HL-60 (cell line): ENCODE results near the gene ADCY5.

Source experiments
- DNase-seq, 2 experiments: peaks; one replicate each; pipeline ENCODE4 v3.0.0-alpha.2; 2010 to 2020; ENCODE audit warnings: low read depth in 1 of 2, low spot score in 1 of 2
- H3K27ac ChIP-seq: fragments of 250-450 bp; sonication (Bioruptor Pico); replicated peaks from 2 replicates; pipeline ENCODE4 v1.5.1; 2020; ENCODE audit warnings: mild to moderate bottlenecking, moderate library complexity
- H3K27me3 ChIP-seq: fragments of 250-450 bp; sonication (Bioruptor Pico); 2 replicates; pipeline ENCODE4 v1.5.1; 2021; ENCODE audit warnings: mild to moderate bottlenecking, moderate library complexity; ENCODE audit not compliant: insufficient read depth, poor library complexity, severe bottlenecking
- H3K4me3 ChIP-seq: replicated peaks from 2 replicates; pipeline ENCODE4 v1.5.1; 2011; ENCODE audit warnings: mild to moderate bottlenecking, control low read depth, low read length; ENCODE audit not compliant: insufficient read depth
- GABPA ChIP-seq: IDR thresholded peaks from 2 replicates; pipeline ENCODE4 v1.6.1; 2012; ENCODE audit warnings: low read depth
- POLR2AphosphoS5 ChIP-seq: IDR thresholded peaks from 2 replicates; pipeline ENCODE4 v1.6.1; 2012; ENCODE audit warnings: low read depth
- SPI1 ChIP-seq: IDR thresholded peaks from 2 replicates; pipeline ENCODE4 v1.6.1; 2012; ENCODE audit warnings: low read depth, mild to moderate bottlenecking, borderline replicate concordance
- TF ChIP-seq, protein P1 (sequence below): IDR thresholded peaks from one replicate; pipeline ENCODE4 v1.5.1; 2011; ENCODE audit warnings: low read length, control low read depth, inconsistent platforms; ENCODE audit not compliant: insufficient read depth
- TF ChIP-seq, protein P2 (sequence below): IDR thresholded peaks from 2 replicates; pipeline ENCODE4 v1.6.1; 2012; ENCODE audit warnings: low read depth; ENCODE audit not compliant: insufficient replicate concordance

ADCY5 gene

GRCh38 chr3:123315271-123315595, 133.7 kb downstream of the ADCY5 start:
- no peak overlapping the region for H3K27ac ChIP-seq
- H3K27me3 ChIP-seq = peaks cover 2% of the 10 kb centered on the region
- TF ChIP-seq POLR2AphosphoS5 (no peak), SPI1 (no peak), GABPA (no peak)
- TF ChIP-seq, protein P1, sequence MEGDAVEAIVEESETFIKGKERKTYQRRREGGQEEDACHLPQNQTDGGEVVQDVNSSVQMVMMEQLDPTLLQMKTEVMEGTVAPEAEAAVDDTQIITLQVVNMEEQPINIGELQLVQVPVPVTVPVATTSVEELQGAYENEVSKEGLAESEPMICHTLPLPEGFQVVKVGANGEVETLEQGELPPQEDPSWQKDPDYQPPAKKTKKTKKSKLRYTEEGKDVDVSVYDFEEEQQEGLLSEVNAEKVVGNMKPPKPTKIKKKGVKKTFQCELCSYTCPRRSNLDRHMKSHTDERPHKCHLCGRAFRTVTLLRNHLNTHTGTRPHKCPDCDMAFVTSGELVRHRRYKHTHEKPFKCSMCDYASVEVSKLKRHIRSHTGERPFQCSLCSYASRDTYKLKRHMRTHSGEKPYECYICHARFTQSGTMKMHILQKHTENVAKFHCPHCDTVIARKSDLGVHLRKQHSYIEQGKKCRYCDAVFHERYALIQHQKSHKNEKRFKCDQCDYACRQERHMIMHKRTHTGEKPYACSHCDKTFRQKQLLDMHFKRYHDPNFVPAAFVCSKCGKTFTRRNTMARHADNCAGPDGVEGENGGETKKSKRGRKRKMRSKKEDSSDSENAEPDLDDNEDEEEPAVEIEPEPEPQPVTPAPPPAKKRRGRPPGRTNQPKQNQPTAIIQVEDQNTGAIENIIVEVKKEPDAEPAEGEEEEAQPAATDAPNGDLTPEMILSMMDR = no peak
- TF ChIP-seq, protein P2, sequence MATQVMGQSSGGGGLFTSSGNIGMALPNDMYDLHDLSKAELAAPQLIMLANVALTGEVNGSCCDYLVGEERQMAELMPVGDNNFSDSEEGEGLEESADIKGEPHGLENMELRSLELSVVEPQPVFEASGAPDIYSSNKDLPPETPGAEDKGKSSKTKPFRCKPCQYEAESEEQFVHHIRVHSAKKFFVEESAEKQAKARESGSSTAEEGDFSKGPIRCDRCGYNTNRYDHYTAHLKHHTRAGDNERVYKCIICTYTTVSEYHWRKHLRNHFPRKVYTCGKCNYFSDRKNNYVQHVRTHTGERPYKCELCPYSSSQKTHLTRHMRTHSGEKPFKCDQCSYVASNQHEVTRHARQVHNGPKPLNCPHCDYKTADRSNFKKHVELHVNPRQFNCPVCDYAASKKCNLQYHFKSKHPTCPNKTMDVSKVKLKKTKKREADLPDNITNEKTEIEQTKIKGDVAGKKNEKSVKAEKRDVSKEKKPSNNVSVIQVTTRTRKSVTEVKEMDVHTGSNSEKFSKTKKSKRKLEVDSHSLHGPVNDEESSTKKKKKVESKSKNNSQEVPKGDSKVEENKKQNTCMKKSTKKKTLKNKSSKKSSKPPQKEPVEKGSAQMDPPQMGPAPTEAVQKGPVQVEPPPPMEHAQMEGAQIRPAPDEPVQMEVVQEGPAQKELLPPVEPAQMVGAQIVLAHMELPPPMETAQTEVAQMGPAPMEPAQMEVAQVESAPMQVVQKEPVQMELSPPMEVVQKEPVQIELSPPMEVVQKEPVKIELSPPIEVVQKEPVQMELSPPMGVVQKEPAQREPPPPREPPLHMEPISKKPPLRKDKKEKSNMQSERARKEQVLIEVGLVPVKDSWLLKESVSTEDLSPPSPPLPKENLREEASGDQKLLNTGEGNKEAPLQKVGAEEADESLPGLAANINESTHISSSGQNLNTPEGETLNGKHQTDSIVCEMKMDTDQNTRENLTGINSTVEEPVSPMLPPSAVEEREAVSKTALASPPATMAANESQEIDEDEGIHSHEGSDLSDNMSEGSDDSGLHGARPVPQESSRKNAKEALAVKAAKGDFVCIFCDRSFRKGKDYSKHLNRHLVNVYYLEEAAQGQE = no peak
- no peak overlapping the region for H3K4me3 ChIP-seq
- DNase-seq = no peak

GRCh38 chr3:123314359-123315270, 134.3 kb downstream of the ADCY5 start:
- no peak overlapping the region for H3K4me3 ChIP-seq
- peaks cover 2% of the 10 kb centered on the region for H3K27me3 ChIP-seq
- no peak for DNase-seq
- H3K27ac ChIP-seq = no peak overlapping the region
- TF ChIP-seq SPI1 (no peak), POLR2AphosphoS5 (no peak), GABPA (no peak)
- TF ChIP-seq, protein P1 = no peak
- TF ChIP-seq, protein P2 = no peak

DNA sequence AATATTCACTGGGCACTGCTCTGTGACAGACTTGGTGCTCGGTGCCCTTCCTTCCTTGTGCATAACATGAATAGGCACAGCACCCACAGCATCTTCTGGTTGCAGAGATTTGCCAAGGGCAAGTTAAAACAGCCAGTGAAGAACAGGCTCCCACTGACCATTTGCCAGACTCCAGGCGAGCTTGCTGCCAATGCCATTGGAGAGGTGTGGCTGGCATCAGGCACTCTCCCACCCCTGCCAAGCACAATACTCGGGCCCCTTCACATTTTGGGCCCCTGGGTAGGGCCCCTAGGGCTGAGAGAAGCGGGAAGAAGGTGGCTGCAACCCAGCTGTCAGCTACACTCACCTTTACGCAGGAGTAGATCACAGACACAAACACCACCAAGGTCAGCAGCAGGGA, 135.0 kb downstream of the ADCY5 start:
- TF ChIP-seq GABPA = no peak
- TF ChIP-seq, protein P2 = no peak
- TF ChIP-seq SPI1 = no peak
- no peak for DNase-seq
- Histone ChIP-seq H3K27me3 (peaks cover 2% of the 10 kb centered on the region), H3K27ac (no peak overlapping the region), H3K4me3 (no peak overlapping the region)
